Measurements from ENCODE around the gene THYN1. TPM values are rescaled to one million over a fixed set of nuclear protein-coding genes. Genes with fewer than 3 reads are reported as not detected.

The THYN1 gene
- total RNA-seq, 1 experiment from 2014 or later, result 88.3 TPM

DNA sequence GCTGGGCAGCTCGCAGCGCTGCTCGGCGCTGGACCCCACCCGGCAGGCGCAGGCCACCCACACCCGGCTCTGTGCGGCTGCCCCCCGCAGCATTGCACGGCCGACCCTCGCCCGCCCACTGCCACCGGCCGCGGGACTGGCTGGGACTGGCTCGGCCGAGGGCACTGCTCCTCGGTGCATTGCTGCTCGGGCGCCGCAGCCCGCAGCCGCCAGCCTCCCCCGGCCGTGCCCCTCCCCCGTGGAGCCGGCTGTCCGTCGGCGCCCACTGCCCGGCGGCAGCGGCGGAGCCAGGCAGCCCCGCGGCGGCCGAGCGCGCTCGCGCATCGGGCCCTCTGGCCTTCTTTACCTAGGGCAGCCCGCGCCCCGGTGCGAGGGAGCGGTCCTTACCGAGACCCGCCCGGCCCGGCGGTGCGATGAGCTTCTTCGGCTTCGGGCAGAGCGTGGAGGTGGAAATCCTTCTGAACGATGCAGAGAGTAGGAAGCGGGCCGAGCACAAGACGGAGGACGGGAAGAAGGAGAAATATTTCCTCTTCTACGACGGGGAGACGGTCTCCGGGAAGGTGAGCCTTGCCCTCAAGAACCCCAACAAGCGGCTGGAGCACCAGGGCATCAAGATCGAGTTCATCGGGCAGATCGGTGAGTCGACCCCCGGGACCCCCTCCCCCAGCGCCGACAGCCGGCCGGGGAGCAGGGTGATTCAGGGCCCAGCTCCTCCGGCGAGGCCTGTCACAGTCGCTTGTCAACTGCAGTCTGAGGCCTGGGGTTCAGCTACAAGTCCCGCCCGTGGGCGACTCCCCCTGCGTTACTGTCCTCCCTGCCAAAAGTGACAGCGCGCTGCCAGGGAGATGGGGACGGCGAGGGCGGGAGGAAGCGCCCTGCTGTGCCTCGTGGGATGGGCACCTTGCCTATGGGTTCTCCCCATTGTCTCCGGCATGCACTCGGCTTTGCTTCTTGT lies 28.2 kb downstream of the THYN1 start:
- H3K9me3 ChIP-seq, result no peaks in the 10 kb centered on the region
- BruUV-seq (replicated peaks), result no TSS peak
- no peaks in the 10 kb centered on the region for H3K27me3 ChIP-seq (replicated peaks; ENCODE audit: control insufficient read depth, insufficient read depth, low read length)
- peak overlapping the region; percentile 84 for H3K4me3 Mint-ChIP-seq (ENCODE audit: unreplicated experiment)
- H3K4me3 ChIP-seq (ENCODE audit: low read depth, low read length), result peak overlapping the region; percentile 76
- H3K27me3 Mint-ChIP-seq (ENCODE audit: insufficient read depth, unreplicated experiment), result no peaks in the 10 kb centered on the region
- H3K4me1 Mint-ChIP-seq (ENCODE audit: low read depth, unreplicated experiment), result peaks cover 18% of the 10 kb centered on the region
- TF ChIP-seq, protein P1, sequence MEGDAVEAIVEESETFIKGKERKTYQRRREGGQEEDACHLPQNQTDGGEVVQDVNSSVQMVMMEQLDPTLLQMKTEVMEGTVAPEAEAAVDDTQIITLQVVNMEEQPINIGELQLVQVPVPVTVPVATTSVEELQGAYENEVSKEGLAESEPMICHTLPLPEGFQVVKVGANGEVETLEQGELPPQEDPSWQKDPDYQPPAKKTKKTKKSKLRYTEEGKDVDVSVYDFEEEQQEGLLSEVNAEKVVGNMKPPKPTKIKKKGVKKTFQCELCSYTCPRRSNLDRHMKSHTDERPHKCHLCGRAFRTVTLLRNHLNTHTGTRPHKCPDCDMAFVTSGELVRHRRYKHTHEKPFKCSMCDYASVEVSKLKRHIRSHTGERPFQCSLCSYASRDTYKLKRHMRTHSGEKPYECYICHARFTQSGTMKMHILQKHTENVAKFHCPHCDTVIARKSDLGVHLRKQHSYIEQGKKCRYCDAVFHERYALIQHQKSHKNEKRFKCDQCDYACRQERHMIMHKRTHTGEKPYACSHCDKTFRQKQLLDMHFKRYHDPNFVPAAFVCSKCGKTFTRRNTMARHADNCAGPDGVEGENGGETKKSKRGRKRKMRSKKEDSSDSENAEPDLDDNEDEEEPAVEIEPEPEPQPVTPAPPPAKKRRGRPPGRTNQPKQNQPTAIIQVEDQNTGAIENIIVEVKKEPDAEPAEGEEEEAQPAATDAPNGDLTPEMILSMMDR (IDR thresholded peaks at IDR 0.05; ENCODE audit: insufficient read depth in 1 of 2, low read depth in 1 of 2, low read length in 1 of 2, severe bottlenecking in 1 of 2, unreplicated experiment in 1 of 2), result no peak
- H3K27ac Mint-ChIP-seq (ENCODE audit: unreplicated experiment), result peak overlapping the region; percentile 66
- no peaks in the 10 kb centered on the region for H3K9me3 Mint-ChIP-seq (ENCODE audit: unreplicated experiment)
- POLR2A ChIA-PET, result interaction anchor here (0.6 to 1.3 kb wide), 6 partner anchors 20 to 746 kb away, joined by 3 to 5 read pairs (median 4); partner anchors contain the start of gene ACAD8
- peak in 1 of 2 experiments; percentile 50 for DNase-seq
- peaks cover 19% of the 10 kb centered on the region for H3K4me1 ChIP-seq
- no peaks in the 10 kb centered on the region for H3K36me3 ChIP-seq (ENCODE audit: control insufficient read depth, insufficient read depth, low read length)
- peaks cover 15% of the 10 kb centered on the region for H3K36me3 Mint-ChIP-seq (ENCODE audit: insufficient read depth, unreplicated experiment)
- CTCF ChIA-PET, result interaction anchor here (0.5 to 2.8 kb wide), 7 partner anchors 13 to 175 kb away, joined by 3 to 14 read pairs (median 4); partner anchors contain the start of genes ACAD8, GLB1L3 and THYN1
- intact Hi-C loops (cut with micrococcal nuclease; ENCODE audit: unreplicated experiment), result loop anchor here (1.0 to 2.0 kb wide), 2 partner anchors 20 to 28 kb away; partner anchors contain the start of genes ACAD8 and THYN1

DNA sequence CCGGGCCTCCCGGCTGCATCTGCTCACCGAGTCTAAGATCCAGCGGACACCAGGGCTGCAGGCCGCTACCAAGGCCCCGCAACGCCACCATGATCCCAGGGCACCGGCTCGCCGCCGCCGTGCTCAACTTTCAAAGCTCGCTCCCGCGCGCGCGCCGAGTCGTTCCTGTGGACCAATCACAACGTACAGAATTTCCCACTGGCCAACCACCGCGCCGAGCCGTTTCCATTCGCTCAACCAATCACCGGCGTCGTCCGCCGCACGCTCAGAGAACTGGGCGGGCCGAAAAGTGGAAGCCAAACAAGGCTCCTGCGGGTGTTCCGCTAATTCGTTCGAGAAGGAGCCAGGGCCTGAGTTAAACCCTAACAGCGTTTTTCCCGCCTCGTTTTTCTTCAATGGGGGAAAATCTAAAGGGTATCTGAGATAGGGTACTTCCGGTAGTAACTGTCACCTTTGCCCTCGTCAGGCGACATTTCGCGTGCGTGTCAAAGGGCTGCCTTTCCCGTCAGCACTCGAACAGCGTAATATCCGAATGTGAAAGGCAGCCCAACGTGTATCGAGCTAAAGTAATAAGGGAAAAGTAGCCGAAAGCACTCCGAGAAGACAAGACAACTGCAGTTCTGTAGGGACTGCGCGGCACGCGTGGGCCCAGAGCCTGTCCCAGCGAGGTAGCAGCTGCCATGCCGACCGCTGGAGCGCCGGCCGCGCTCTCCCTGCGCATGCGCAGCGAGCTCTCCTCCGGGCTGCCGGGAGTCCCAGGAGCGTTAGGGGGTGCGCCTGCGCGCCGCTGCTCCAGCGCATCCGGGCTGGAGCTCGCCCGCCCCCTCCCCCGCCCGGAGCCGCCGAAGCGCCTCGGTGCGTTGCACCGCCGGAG lies 29.1 kb downstream of the THYN1 start, which contains the start of the genes NCAPD3 and VPS26B:
Gene NCAPD3 (minus strand): TSS at position 132 of the 874 bp plus-strand sequence. CDS start 41 bp downstream, at position 91.
Gene VPS26B (plus strand): TSS at position 836 of the 874 bp plus-strand sequence. CDS start 452 bp downstream, outside the sequence.
- CTCF ChIA-PET, result interaction anchor here (0.5 to 2.8 kb wide), 7 partner anchors 12 to 174 kb away, joined by 3 to 14 read pairs (median 4); partner anchors contain the start of genes ACAD8, GLB1L3 and THYN1

More for the DNA sequence above, 29.1 kb downstream of the THYN1 start, which contains the start of the genes NCAPD3 and VPS26B:
- Mint-ChIP-seq H3K36me3 (ENCODE audit: insufficient read depth, unreplicated experiment) (peaks cover 23% of the 10 kb centered on the region), H3K27ac (ENCODE audit: unreplicated experiment) (peak within 1 kb of the TSS; percentile 66), H3K4me1 (ENCODE audit: low read depth, unreplicated experiment) (peaks cover 11% of the 10 kb centered on the region), H3K9me3 (ENCODE audit: unreplicated experiment) (no peaks in the 10 kb centered on the region), H3K4me3 (ENCODE audit: unreplicated experiment) (peak within 1 kb of the TSS; percentile 84), H3K27me3 (ENCODE audit: insufficient read depth, unreplicated experiment) (no peaks in the 10 kb centered on the region)
- H3K9me3 ChIP-seq, result no peaks in the 10 kb centered on the region
- TF ChIP-seq, protein P1 (IDR thresholded peaks at IDR 0.05; ENCODE audit: insufficient read depth in 1 of 2, low read depth in 1 of 2, low read length in 1 of 2, severe bottlenecking in 1 of 2, unreplicated experiment in 1 of 2), result no peak
- peaks cover 19% of the 10 kb centered on the region for H3K4me1 ChIP-seq
- H3K4me3 ChIP-seq (ENCODE audit: low read depth, low read length), result peak within 1 kb of the TSS; percentile 76
- no TSS peak for BruUV-seq (replicated peaks)
- peak; percentile 99 for DNase-seq
- intact Hi-C loops (cut with micrococcal nuclease; ENCODE audit: unreplicated experiment), result loop anchor here (1.0 to 2.0 kb wide), 2 partner anchors 21 to 29 kb away; partner anchors contain the start of genes ACAD8 and THYN1
- no peaks in the 10 kb centered on the region for H3K36me3 ChIP-seq (ENCODE audit: control insufficient read depth, insufficient read depth, low read length)
- H3K27me3 ChIP-seq (replicated peaks; ENCODE audit: control insufficient read depth, insufficient read depth, low read length), result no peaks in the 10 kb centered on the region
- POLR2A ChIA-PET, result interaction anchor here (0.6 to 1.7 kb wide), 9 partner anchors 21 to 747 kb away, joined by 3 to 9 read pairs (median 3); partner anchors contain the start of gene ACAD8

Data from Caco-2 (cell line).